Heart left ventricle (tissue), 13 donors: ENCODE results near the gene BTBD6.

Source experiments
- CTCF ChIP-seq, 12 donors: fragments of 200-600 bp; sonication (generic) in 4 of 12; IDR thresholded peaks; one replicate each; pipeline versions ENCODE4 v1.5.0 to v1.8.0; 2018 to 2022; ENCODE audit warnings: antibody characterized with exemption in 12 of 12, mild to moderate bottlenecking in 5 of 12
- POLR2A ChIP-seq, 2 donors: fragments of 450-650 bp; IDR thresholded peaks; one replicate each; pipeline ENCODE4 v1.6.1; 2017; ENCODE audit warnings: antibody characterized with exemption in 2 of 2, mild to moderate bottlenecking in 2 of 2, moderate library complexity in 2 of 2
- donor health status: ischemic (EF 13 %, LVEDD 7.1; RV severe dilation, severe dysfunction).
- donor health status: DM: no; HTN: yes; CAD: no.
- donor health status: DM: no; HTN: no; CAD: no.
- donor health status: ischemic (EF 25% LVEDD 6.9; RV normal size, moderate dysfunction).
- donor health status: ischemic (EF 25% LVEDD 5.7; RV mildly dilated, moderate dysfunction).
- donor health status: ischemic (EF 35%, LVEDD 5.7; RV mildly dilated, moderate dysfunction).
- donor health status: nonischemic (EF 11% LVEDD 7.7; RV severe dilation, severe dysfunction).
- donor health status: DM: yes; HTN: yes; CAD: no.
- donor health status: PGD.
- donor health status: ischemic (EF 29% LVEDD 5.4; RV normal size, mild dysfunction).
- donor health status: nonischemic (EF 23%, LVEDD 6.1; RV moderate dilation, normal function).

GRCh38 chr14:105251920-105252319, 3.6 kb downstream of the BTBD6 start:
- no peak for TF ChIP-seq CTCF (IDR thresholded peaks at IDR 0.05)
- TF ChIP-seq POLR2A (IDR thresholded peaks at IDR 0.05) = no peak
